ENCODE data around the gene FITM2.

- TF ChIP-seq TAF1 (IDR thresholded peaks at IDR 0.05; ENCODE audit: borderline replicate concordance, low read depth, low read length) = no peak
- TF ChIP-seq POLR2AphosphoS5 (IDR thresholded peaks at IDR 0.05; ENCODE audit: low read depth, low read length) = no peak
Observed at GRCh38 chr20:44302026-44302669, 8.9 kb downstream of the FITM2 start.
